ENCODE results near the gene CA5B. TPM values are rescaled to one million over a fixed set of nuclear protein-coding genes. Genes with fewer than 3 reads are reported as not detected.

CA5B gene
- total and polyA plus RNA-seq, 7 donors, result 0.25 to 2.7 (median 0.91) TPM

DNA sequence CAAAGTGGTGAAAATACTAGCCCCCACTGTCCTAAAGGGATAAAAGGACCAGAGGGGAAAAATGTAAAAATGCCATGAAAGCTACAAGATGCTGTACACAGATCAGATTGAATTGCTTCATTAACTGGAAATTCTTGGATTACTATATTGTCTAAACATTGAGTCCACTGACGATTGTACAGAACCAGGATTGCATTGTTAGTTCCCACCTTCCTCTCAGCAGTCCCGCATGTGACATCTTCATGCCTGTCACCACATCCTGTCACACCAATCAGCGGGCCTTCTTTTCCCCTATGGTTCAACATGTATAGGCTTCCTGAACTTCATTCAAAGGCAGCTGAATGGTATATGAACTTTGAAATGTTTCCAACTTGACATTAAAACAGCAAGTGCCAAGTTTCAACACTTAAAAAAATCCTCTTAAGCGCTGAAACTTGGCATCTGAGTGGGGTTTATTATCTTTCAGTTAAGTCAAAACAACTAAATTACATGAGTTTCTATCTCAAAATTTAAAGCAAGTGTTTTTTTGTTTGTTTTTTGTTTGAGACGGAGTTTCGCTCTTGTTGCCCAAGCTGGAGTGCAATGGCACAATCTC is 76.8 kb downstream of the CA5B start:
- no peaks in the 10 kb centered on the region for H3K4me1 ChIP-seq
- peaks cover 0 to 86% of the 10 kb centered on the region in 2 donors for H3K36me3 ChIP-seq (ENCODE audit: insufficient read depth in 1 of 2, low read depth in 1 of 2)
- H3K4me3 ChIP-seq, result no peak overlapping the region
- intact Hi-C loops (cut with DNase I), result no loop called here
- no peaks in the 10 kb centered on the region for H3K27me3 ChIP-seq (ENCODE audit: insufficient read depth in 3 of 3, low read length in 2 of 3)
- TF ChIP-seq, protein P1, sequence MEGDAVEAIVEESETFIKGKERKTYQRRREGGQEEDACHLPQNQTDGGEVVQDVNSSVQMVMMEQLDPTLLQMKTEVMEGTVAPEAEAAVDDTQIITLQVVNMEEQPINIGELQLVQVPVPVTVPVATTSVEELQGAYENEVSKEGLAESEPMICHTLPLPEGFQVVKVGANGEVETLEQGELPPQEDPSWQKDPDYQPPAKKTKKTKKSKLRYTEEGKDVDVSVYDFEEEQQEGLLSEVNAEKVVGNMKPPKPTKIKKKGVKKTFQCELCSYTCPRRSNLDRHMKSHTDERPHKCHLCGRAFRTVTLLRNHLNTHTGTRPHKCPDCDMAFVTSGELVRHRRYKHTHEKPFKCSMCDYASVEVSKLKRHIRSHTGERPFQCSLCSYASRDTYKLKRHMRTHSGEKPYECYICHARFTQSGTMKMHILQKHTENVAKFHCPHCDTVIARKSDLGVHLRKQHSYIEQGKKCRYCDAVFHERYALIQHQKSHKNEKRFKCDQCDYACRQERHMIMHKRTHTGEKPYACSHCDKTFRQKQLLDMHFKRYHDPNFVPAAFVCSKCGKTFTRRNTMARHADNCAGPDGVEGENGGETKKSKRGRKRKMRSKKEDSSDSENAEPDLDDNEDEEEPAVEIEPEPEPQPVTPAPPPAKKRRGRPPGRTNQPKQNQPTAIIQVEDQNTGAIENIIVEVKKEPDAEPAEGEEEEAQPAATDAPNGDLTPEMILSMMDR (IDR thresholded peaks at IDR 0.05), result no peak
- DNase-seq (no peak), ATAC-seq (no peak)
- no peak overlapping the region for H3K27ac ChIP-seq
- 80 to 89% (median 88%) methylated on average over 6 of the region's 6 CpGs for WGBS, 3 donors
- H3K9me3 ChIP-seq, result no peaks in the 10 kb centered on the region

DNA sequence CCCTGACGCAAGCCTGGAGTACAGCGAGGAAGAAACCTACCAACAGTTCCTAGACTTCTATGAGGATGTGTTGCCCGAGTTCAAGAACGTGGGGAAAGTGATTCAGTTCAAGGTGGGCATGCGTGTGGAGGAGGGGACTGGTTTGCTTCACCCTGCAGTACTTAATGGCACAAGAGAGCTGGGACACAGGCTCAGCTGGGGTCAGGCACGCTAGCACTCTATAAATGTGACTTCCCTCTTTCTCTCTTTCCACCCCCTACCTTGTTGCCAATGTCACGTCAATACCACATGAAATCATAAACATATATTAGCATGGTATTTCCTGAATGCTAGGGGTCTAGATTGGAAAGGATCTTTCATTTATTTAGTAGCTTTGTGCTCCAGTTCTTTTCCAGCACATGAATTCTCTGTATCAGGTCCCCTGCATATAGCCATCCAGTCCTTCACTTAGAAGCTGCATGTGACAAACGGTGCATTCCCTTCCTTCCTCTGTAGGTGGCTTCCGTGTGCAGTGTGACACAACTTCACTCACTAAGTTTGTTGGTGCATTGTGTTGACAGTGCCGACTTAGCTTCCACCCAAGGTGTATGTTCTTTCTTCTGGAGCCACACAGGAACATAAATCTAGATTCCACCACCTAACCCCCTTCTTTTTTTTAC is 77.8 kb downstream of the CA5B start:
- TF ChIP-seq, protein P1 (IDR thresholded peaks at IDR 0.05), result peak; percentile 24
- Histone ChIP-seq H3K27ac (no peak overlapping the region), H3K9me3 (no peaks in the 10 kb centered on the region), H3K36me3 (ENCODE audit: insufficient read depth in 1 of 2, low read depth in 1 of 2) (peaks cover 0 to 86% of the 10 kb centered on the region in 2 donors), H3K27me3 (ENCODE audit: insufficient read depth in 3 of 3, low read length in 2 of 3) (no peaks in the 10 kb centered on the region), H3K4me1 (no peaks in the 10 kb centered on the region), H3K4me3 (no peak overlapping the region)
- intact Hi-C loops (cut with DNase I), result no loop called here
- 58 to 82% (median 70%) methylated on average over 7 to 10 of the region's 10 CpGs for WGBS, 3 donors
- ATAC-seq (peak in 3 of 4 donors; percentile 55 to 80 (median 75)), DNase-seq (no peak)

DNA sequence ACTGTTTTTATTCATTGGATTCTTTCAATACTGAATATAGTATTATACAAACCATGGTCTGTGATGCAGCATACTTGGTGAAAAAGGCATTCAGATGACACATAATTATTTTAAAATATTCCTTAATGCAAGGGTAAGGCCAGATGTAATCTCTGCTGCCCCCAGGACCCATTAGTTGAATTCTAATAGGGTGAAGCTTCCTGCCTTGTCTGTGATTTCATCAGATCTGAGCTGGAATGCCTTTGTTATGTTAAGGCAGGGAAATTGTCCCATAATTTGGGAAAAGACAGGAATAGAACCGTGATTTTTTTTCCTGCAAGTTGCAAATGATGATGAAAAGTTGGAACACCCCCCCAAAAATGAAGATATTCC is 78.4 kb downstream of the CA5B start:
- Histone ChIP-seq H3K36me3 (ENCODE audit: insufficient read depth in 1 of 2, low read depth in 1 of 2) (peaks cover 0 to 90% of the 10 kb centered on the region in 2 donors), H3K4me3 (no peak overlapping the region), H3K27ac (no peak overlapping the region), H3K9me3 (no peaks in the 10 kb centered on the region), H3K4me1 (no peaks in the 10 kb centered on the region), H3K27me3 (ENCODE audit: insufficient read depth in 3 of 3, low read length in 2 of 3) (no peaks in the 10 kb centered on the region)
- TF ChIP-seq, protein P1 (IDR thresholded peaks at IDR 0.05), result no peak
- ATAC-seq (no peak), DNase-seq (no peak)
- WGBS, 3 donors, result 43 to 79% (median 50%) methylated on average over 1 of the region's 1 CpG
- intact Hi-C loops (cut with DNase I), result no loop called here

DNA sequence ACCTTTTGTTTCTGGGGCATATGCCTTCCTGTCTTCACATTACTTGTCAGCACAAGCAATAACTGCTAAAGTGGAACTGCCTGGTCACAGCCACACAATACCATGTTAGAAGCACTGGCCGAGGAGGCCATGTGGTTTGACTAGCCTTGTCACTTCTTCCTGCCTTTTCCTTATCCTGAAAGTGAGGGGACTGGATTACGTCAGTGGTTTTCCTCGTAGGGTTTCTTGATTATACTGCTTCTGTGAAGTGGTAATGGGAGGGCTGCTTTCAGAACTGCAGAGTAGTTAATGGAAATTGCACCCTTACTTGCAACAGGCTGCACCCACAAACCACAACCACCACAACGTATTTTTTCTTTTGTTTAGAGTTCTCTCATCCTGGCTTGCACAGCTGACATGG is 78.8 kb downstream of the CA5B start:
- intact Hi-C loops (cut with DNase I), result no loop called here
- DNase-seq (no peak), ATAC-seq (no peak)
- H3K27ac ChIP-seq, result no peak overlapping the region
- TF ChIP-seq, protein P1 (IDR thresholded peaks at IDR 0.05), result no peak
- H3K27me3 ChIP-seq (ENCODE audit: insufficient read depth in 3 of 3, low read length in 2 of 3), result no peaks in the 10 kb centered on the region
- peaks cover 0 to 92% of the 10 kb centered on the region in 2 donors for H3K36me3 ChIP-seq (ENCODE audit: insufficient read depth in 1 of 2, low read depth in 1 of 2)
- WGBS, 3 donors, result 55 to 81% (median 55%) methylated on average over 4 of the region's 4 CpGs
- H3K9me3 ChIP-seq, result no peaks in the 10 kb centered on the region
- no peak overlapping the region for H3K4me3 ChIP-seq
- no peaks in the 10 kb centered on the region for H3K4me1 ChIP-seq

Measured in psoas muscle (tissue), 8 donors.